Measurements from ENCODE around the gene CRELD2.

Gene CRELD2

GRCh38 chr22:49953027-49953679 lies 34.7 kb downstream of the CRELD2 start:
- H3K27me3 ChIP-seq (ENCODE audit: control insufficient read depth, insufficient read depth, low read length) = no peaks in the 10 kb centered on the region
- H3K4me3 ChIP-seq (ENCODE audit: low read length) = no peak overlapping the region
- no peak overlapping the region for H3K9ac ChIP-seq (ENCODE audit: low read length)
- H3K9me3 ChIP-seq (ENCODE audit: control insufficient read depth, low read depth, low read length) = no peaks in the 10 kb centered on the region
- no peaks in the 10 kb centered on the region for H3K36me3 ChIP-seq (ENCODE audit: control insufficient read depth, low read depth, low read length)
- no peak overlapping the region for H3K27ac ChIP-seq (ENCODE audit: low read length)
- no peaks in the 10 kb centered on the region for H3K4me1 ChIP-seq (ENCODE audit: control insufficient read depth, low read depth, low read length)

- Histone ChIP-seq H3K4me1 (ENCODE audit: control insufficient read depth, low read depth, low read length) (no peaks in the 10 kb centered on the region), H3K9ac (ENCODE audit: low read length) (no peak overlapping the region), H3K27me3 (ENCODE audit: control insufficient read depth, insufficient read depth, low read length) (no peaks in the 10 kb centered on the region), H3K36me3 (ENCODE audit: control insufficient read depth, low read depth, low read length) (no peaks in the 10 kb centered on the region), H3K4me3 (ENCODE audit: low read length) (no peak overlapping the region), H3K9me3 (ENCODE audit: control insufficient read depth, low read depth, low read length) (no peaks in the 10 kb centered on the region), H3K27ac (ENCODE audit: low read length) (no peak overlapping the region)
Measured at GRCh38 chr22:49953680-49954344, 35.4 kb downstream of the CRELD2 start.

- Histone ChIP-seq H3K9me3 (ENCODE audit: control insufficient read depth, low read depth, low read length) (no peaks in the 10 kb centered on the region), H3K36me3 (ENCODE audit: control insufficient read depth, low read depth, low read length) (no peaks in the 10 kb centered on the region), H3K9ac (ENCODE audit: low read length) (no peak overlapping the region), H3K4me1 (ENCODE audit: control insufficient read depth, low read depth, low read length) (no peaks in the 10 kb centered on the region), H3K4me3 (ENCODE audit: low read length) (no peak overlapping the region), H3K27ac (ENCODE audit: low read length) (no peak overlapping the region), H3K27me3 (ENCODE audit: control insufficient read depth, insufficient read depth, low read length) (peaks cover 1% of the 10 kb centered on the region)
Measured at GRCh38 chr22:49954354-49954753, 35.9 kb downstream of the CRELD2 start.

GRCh38 chr22:49954991-49955580 lies 36.7 kb downstream of the CRELD2 start:
- peaks cover 3% of the 10 kb centered on the region for H3K4me1 ChIP-seq (ENCODE audit: control insufficient read depth, low read depth, low read length)
- no peak overlapping the region for H3K9ac ChIP-seq (ENCODE audit: low read length)
- H3K27ac ChIP-seq (ENCODE audit: low read length) = no peak overlapping the region

GRCh38 chr22:49955581-49956417 lies 37.4 kb downstream of the CRELD2 start:
- Histone ChIP-seq H3K9ac (ENCODE audit: low read length) (no peak overlapping the region), H3K27ac (ENCODE audit: low read length) (no peak overlapping the region), H3K4me1 (ENCODE audit: control insufficient read depth, low read depth, low read length) (peaks cover 3% of the 10 kb centered on the region)

More at GRCh38 chr22:49954991-49955580, 36.7 kb downstream of the CRELD2 start:
- no peaks in the 10 kb centered on the region for H3K9me3 ChIP-seq (ENCODE audit: control insufficient read depth, low read depth, low read length)
- no peaks in the 10 kb centered on the region for H3K36me3 ChIP-seq (ENCODE audit: control insufficient read depth, low read depth, low read length)
- peaks cover 7% of the 10 kb centered on the region for H3K27me3 ChIP-seq (ENCODE audit: control insufficient read depth, insufficient read depth, low read length)
- no peak overlapping the region for H3K4me3 ChIP-seq (ENCODE audit: low read length)

GRCh38 chr22:49956418-49956770 lies 38.0 kb downstream of the CRELD2 start:
- H3K36me3 ChIP-seq (ENCODE audit: control insufficient read depth, low read depth, low read length) = no peaks in the 10 kb centered on the region
- no peak overlapping the region for H3K4me3 ChIP-seq (ENCODE audit: low read length)
- no peak overlapping the region for H3K9ac ChIP-seq (ENCODE audit: low read length)
- no peaks in the 10 kb centered on the region for H3K9me3 ChIP-seq (ENCODE audit: control insufficient read depth, low read depth, low read length)
- H3K27me3 ChIP-seq (ENCODE audit: control insufficient read depth, insufficient read depth, low read length) = peaks cover 7% of the 10 kb centered on the region
- H3K4me1 ChIP-seq (ENCODE audit: control insufficient read depth, low read depth, low read length) = peaks cover 3% of the 10 kb centered on the region
- H3K27ac ChIP-seq (ENCODE audit: low read length) = no peak overlapping the region

More at GRCh38 chr22:49955581-49956417, 37.4 kb downstream of the CRELD2 start:
- Histone ChIP-seq H3K4me3 (ENCODE audit: low read length) (no peak overlapping the region), H3K27me3 (ENCODE audit: control insufficient read depth, insufficient read depth, low read length) (peaks cover 7% of the 10 kb centered on the region), H3K36me3 (ENCODE audit: control insufficient read depth, low read depth, low read length) (no peaks in the 10 kb centered on the region), H3K9me3 (ENCODE audit: control insufficient read depth, low read depth, low read length) (no peaks in the 10 kb centered on the region)

GRCh38 chr22:49956914-49957825 lies 38.7 kb downstream of the CRELD2 start:
- H3K9ac ChIP-seq (ENCODE audit: low read length) = no peak overlapping the region
- no peaks in the 10 kb centered on the region for H3K36me3 ChIP-seq (ENCODE audit: control insufficient read depth, low read depth, low read length)
- H3K27me3 ChIP-seq (ENCODE audit: control insufficient read depth, insufficient read depth, low read length) = peaks cover 7% of the 10 kb centered on the region
- peaks cover 3% of the 10 kb centered on the region for H3K4me1 ChIP-seq (ENCODE audit: control insufficient read depth, low read depth, low read length)
- H3K27ac ChIP-seq (ENCODE audit: low read length) = no peak overlapping the region
- no peak overlapping the region for H3K4me3 ChIP-seq (ENCODE audit: low read length)
- no peaks in the 10 kb centered on the region for H3K9me3 ChIP-seq (ENCODE audit: control insufficient read depth, low read depth, low read length)

- H3K9me3 ChIP-seq (ENCODE audit: control insufficient read depth, low read depth, low read length) = no peaks in the 10 kb centered on the region
- peaks cover 7% of the 10 kb centered on the region for H3K27me3 ChIP-seq (ENCODE audit: control insufficient read depth, insufficient read depth, low read length)
- peaks cover 8% of the 10 kb centered on the region for H3K4me1 ChIP-seq (ENCODE audit: control insufficient read depth, low read depth, low read length)
- H3K27ac ChIP-seq (ENCODE audit: low read length) = no peak overlapping the region
- no peak overlapping the region for H3K4me3 ChIP-seq (ENCODE audit: low read length)
- no peak overlapping the region for H3K9ac ChIP-seq (ENCODE audit: low read length)
- peaks cover under 1% of the 10 kb centered on the region for H3K36me3 ChIP-seq (ENCODE audit: control insufficient read depth, low read depth, low read length)
Measured at GRCh38 chr22:49957826-49958365, 39.5 kb downstream of the CRELD2 start.

GRCh38 chr22:49958366-49958921 lies 40.0 kb downstream of the CRELD2 start:
- Histone ChIP-seq H3K27me3 (ENCODE audit: control insufficient read depth, insufficient read depth, low read length) (peaks cover 7% of the 10 kb centered on the region), H3K27ac (ENCODE audit: low read length) (no peak overlapping the region), H3K36me3 (ENCODE audit: control insufficient read depth, low read depth, low read length) (peaks cover 6% of the 10 kb centered on the region), H3K4me1 (ENCODE audit: control insufficient read depth, low read depth, low read length) (peaks cover 9% of the 10 kb centered on the region), H3K4me3 (ENCODE audit: low read length) (no peak overlapping the region), H3K9me3 (ENCODE audit: control insufficient read depth, low read depth, low read length) (no peaks in the 10 kb centered on the region), H3K9ac (ENCODE audit: low read length) (no peak overlapping the region)

GRCh38 chr22:49958931-49959781 lies 40.7 kb downstream of the CRELD2 start:
- H3K9ac ChIP-seq (ENCODE audit: low read length) = no peak overlapping the region
- H3K36me3 ChIP-seq (ENCODE audit: control insufficient read depth, low read depth, low read length) = peaks cover 13% of the 10 kb centered on the region
- peak overlapping the region; percentile 52 for H3K4me3 ChIP-seq (ENCODE audit: low read length)
- H3K27ac ChIP-seq (ENCODE audit: low read length) = no peak overlapping the region
- peaks cover 7% of the 10 kb centered on the region for H3K27me3 ChIP-seq (ENCODE audit: control insufficient read depth, insufficient read depth, low read length)
- peaks cover 9% of the 10 kb centered on the region for H3K4me1 ChIP-seq (ENCODE audit: control insufficient read depth, low read depth, low read length)
- H3K9me3 ChIP-seq (ENCODE audit: control insufficient read depth, low read depth, low read length) = no peaks in the 10 kb centered on the region
